ENCODE measurements around the gene FKBP11.

FKBP11 gene

GRCh38 chr12:48925304-48926011 is at the start of gene FKBP11:
FKBP11 (minus strand) TSS chr12:48925492; CDS start chr12:48925428, 64 bp downstream.
- DNase-seq: peak; percentile 91

GRCh38 chr12:48973941-48974673 is 48.8 kb upstream of the FKBP11 start:
- peak; percentile 73 for DNase-seq

- no peak for DNase-seq
Measured at GRCh38 chr12:48973531-48973930, 48.2 kb upstream of the FKBP11 start.

GRCh38 chr12:48972952-48973483 is 47.7 kb upstream of the FKBP11 start:
- no peak for DNase-seq

- DNase-seq: peak; percentile 76
Measured at GRCh38 chr12:48972213-48972951, 47.1 kb upstream of the FKBP11 start.

- DNase-seq: peak; percentile 61
Measured at GRCh38 chr12:48970702-48971334, 45.5 kb upstream of the FKBP11 start.

- peak; percentile 72 for DNase-seq
Measured at GRCh38 chr12:48969833-48970701, 44.8 kb upstream of the FKBP11 start.

GRCh38 chr12:48969160-48969771 is 44.0 kb upstream of the FKBP11 start:
- DNase-seq: no peak

GRCh38 chr12:48968467-48968866 is 43.2 kb upstream of the FKBP11 start:
- DNase-seq: no peak

- DNase-seq: no peak
Measured at GRCh38 chr12:48967991-48968390, 42.7 kb upstream of the FKBP11 start.

- DNase-seq: no peak
Measured at GRCh38 chr12:48966177-48966895, 41.0 kb upstream of the FKBP11 start.

GRCh38 chr12:48965298-48965838 is 40.1 kb upstream of the FKBP11 start:
- no peak for DNase-seq

GRCh38 chr12:48961801-48962200 is 36.5 kb upstream of the FKBP11 start:
- no peak for DNase-seq

- DNase-seq: no peak
Measured at GRCh38 chr12:48961331-48961730, 36.0 kb upstream of the FKBP11 start.

- no peak for DNase-seq
Measured at GRCh38 chr12:48960834-48961233, 35.5 kb upstream of the FKBP11 start.

- no peak for DNase-seq
Measured at GRCh38 chr12:48958049-48958388, 32.7 kb upstream of the FKBP11 start.

GRCh38 chr12:48957141-48958048 is 32.1 kb upstream of the FKBP11 start, which contains the start of gene ARF3:
ARF3 (minus strand) TSS chr12:48957487; CDS start chr12:48941095, 16,392 bp downstream.
- DNase-seq: peak; percentile 96

GRCh38 chr12:48956279-48957140 is 31.2 kb upstream of the FKBP11 start:
- peak; percentile 69 for DNase-seq

All from activated CD8-positive, alpha-beta memory T cell treated with anti-CD3 and anti-CD28 coated beads for 24 hours (primary cell).